Skeletal muscle tissue (tissue), 4 donors: ENCODE results near the gene ATG4D. TPM values are rescaled to one million over a fixed set of nuclear protein-coding genes. Genes with fewer than 3 reads are reported as not detected.
"Not testable (repeated sequence)": the region's sequence is repeated elsewhere in the genome, so short reads cannot be mapped to it uniquely, and the experiment has no call there.

Source experiments
- H3K27ac ChIP-seq: one replicate; pipeline ENCODE4 v1.7.0; 2013; ENCODE audit warnings: mild to moderate bottlenecking, low read depth, low read length, inconsistent platforms
- H3K27me3 ChIP-seq, 3 donors: one replicate each; pipeline ENCODE4 v1.7.0; 2013; ENCODE audit warnings: low read length in 3 of 3; ENCODE audit not compliant: control insufficient read depth in 3 of 3, insufficient read depth in 3 of 3
- H3K36me3 ChIP-seq, 3 donors: one replicate each; pipeline ENCODE4 v1.7.0; 2013; ENCODE audit warnings: low read length in 3 of 3; ENCODE audit not compliant: control insufficient read depth in 3 of 3, insufficient read depth in 3 of 3
- H3K4me1 ChIP-seq, 3 donors: one replicate each; pipeline ENCODE4 v1.7.0; 2013; ENCODE audit warnings: low read length in 3 of 3, mild to moderate bottlenecking in 3 of 3; ENCODE audit not compliant: control insufficient read depth in 3 of 3, insufficient read depth in 3 of 3
- H3K4me3 ChIP-seq, 3 donors: one replicate each; pipeline ENCODE4 v1.7.0; 2013; ENCODE audit warnings: low read length in 3 of 3
- H3K9ac ChIP-seq, 3 donors: one replicate each; pipeline ENCODE4 v1.7.0; 2013; ENCODE audit warnings: low read length in 3 of 3, mild to moderate bottlenecking in 3 of 3, moderate library complexity in 2 of 3, low read depth in 1 of 3
- H3K9me3 ChIP-seq, 3 donors: one replicate each; pipeline ENCODE4 v1.7.0; 2013; ENCODE audit warnings: low read length in 3 of 3; ENCODE audit not compliant: control insufficient read depth in 3 of 3
- total RNA-seq: library from RNA; depleted of rRNA; stranded (reverse); fragments of >200 nt; gene quantifications from one replicate; pipeline ENCODE4 v1.2.3, GENCODE V29; 2014
- donor health status: Osteomylitis.

The ATG4D gene
- total RNA-seq, 1 donor from 2014 or later: 20.4 TPM

GRCh38 chr19:10535613-10536012, 8.1 kb upstream of the ATG4D start:
- H3K27me3 ChIP-seq: peaks cover 0 to 7% (median 5%) of the 10 kb centered on the region in 3 donors

GRCh38 chr19:10537668-10538067, 6.0 kb upstream of the ATG4D start:
- Histone ChIP-seq H3K27ac (no peak overlapping the region), H3K36me3 (no peaks in the 10 kb centered on the region), H3K27me3 (peaks cover 0 to 7% (median 5%) of the 10 kb centered on the region in 3 donors), H3K9ac (no peak overlapping the region), H3K9me3 (no peaks in the 10 kb centered on the region), H3K4me1 (no peaks in the 10 kb centered on the region), H3K4me3 (no peak overlapping the region)

More at GRCh38 chr19:10535613-10536012, 8.1 kb upstream of the ATG4D start:
- Histone ChIP-seq H3K4me1 (no peaks in the 10 kb centered on the region), H3K27ac (no peak overlapping the region), H3K4me3 (no peak overlapping the region), H3K36me3 (no peaks in the 10 kb centered on the region), H3K9ac (no peak overlapping the region), H3K9me3 (no peaks in the 10 kb centered on the region)

GRCh38 chr19:10538204-10538983, 5.3 kb upstream of the ATG4D start:
- H3K9ac ChIP-seq: no peak overlapping the region
- no peak overlapping the region for H3K4me3 ChIP-seq
- no peaks in the 10 kb centered on the region for H3K36me3 ChIP-seq

GRCh38 chr19:10539016-10539415, 4.7 kb upstream of the ATG4D start:
- not testable (repeated sequence) for H3K4me3 ChIP-seq, H3K9ac ChIP-seq, H3K9me3 ChIP-seq, H3K27ac ChIP-seq, H3K27me3 ChIP-seq, H3K36me3 ChIP-seq, H3K4me1 ChIP-seq

More at GRCh38 chr19:10538204-10538983, 5.3 kb upstream of the ATG4D start:
- H3K9me3 ChIP-seq: no peaks in the 10 kb centered on the region
- H3K27me3 ChIP-seq: peaks cover 0 to 7% (median 5%) of the 10 kb centered on the region in 3 donors
- peaks cover 0 to 3% (median 2%) of the 10 kb centered on the region in 3 donors for H3K4me1 ChIP-seq
- H3K27ac ChIP-seq: no peak overlapping the region

- Histone ChIP-seq H3K27me3 (peaks cover 0 to 4% (median 1%) of the 10 kb centered on the region in 3 donors), H3K4me1 (peaks cover 11 to 16% (median 11%) of the 10 kb centered on the region in 3 donors), H3K27ac (peak overlapping the region; percentile 80), H3K36me3 (peaks cover 9 to 10% (median 9%) of the 10 kb centered on the region in 3 donors), H3K9ac (peak overlapping the region in 1 of 3 donors; percentile 92), H3K4me3 (peak overlapping the region; percentile 77 to 87 (median 81)), H3K9me3 (no peaks in the 10 kb centered on the region)
Measured at GRCh38 chr19:10543059-10543419, 665 bp upstream of the ATG4D start.

- Histone ChIP-seq H3K4me1 (peaks cover 11 to 16% (median 11%) of the 10 kb centered on the region in 3 donors), H3K9me3 (no peaks in the 10 kb centered on the region), H3K9ac (peak overlapping the region; percentile 89 to 92 (median 92)), H3K36me3 (peaks cover 18 to 19% (median 19%) of the 10 kb centered on the region in 3 donors), H3K4me3 (peak overlapping the region; percentile 77 to 87 (median 81)), H3K27ac (peak overlapping the region; percentile 80), H3K27me3 (peaks cover 0 to under 1% (median 0%) of the 10 kb centered on the region in 3 donors)
Measured at GRCh38 chr19:10544242-10544752, 593 bp downstream of the ATG4D start.

GRCh38 chr19:10544753-10545251, 1.1 kb downstream of the ATG4D start:
- H3K27ac ChIP-seq: peak overlapping the region; percentile 80
- no peaks in the 10 kb centered on the region for H3K27me3 ChIP-seq
- H3K36me3 ChIP-seq: peaks cover 21 to 22% (median 22%) of the 10 kb centered on the region in 3 donors
- peak overlapping the region; percentile 20 to 92 (median 92) for H3K9ac ChIP-seq
- H3K9me3 ChIP-seq: no peaks in the 10 kb centered on the region
- H3K4me3 ChIP-seq: peak overlapping the region; percentile 77 to 87 (median 81)
- H3K4me1 ChIP-seq: peaks cover 11 to 16% (median 11%) of the 10 kb centered on the region in 3 donors

GRCh38 chr19:10546817-10547216, 3.1 kb downstream of the ATG4D start:
- Histone ChIP-seq H3K4me1 (peaks cover 11 to 16% (median 11%) of the 10 kb centered on the region in 3 donors), H3K27ac (no peak overlapping the region), H3K9me3 (no peaks in the 10 kb centered on the region), H3K36me3 (peaks cover 29 to 34% (median 32%) of the 10 kb centered on the region in 3 donors), H3K4me3 (no peak overlapping the region), H3K27me3 (no peaks in the 10 kb centered on the region), H3K9ac (no peak overlapping the region)

- Histone ChIP-seq H3K27ac (no peak overlapping the region), H3K36me3 (peaks cover 45 to 54% (median 51%) of the 10 kb centered on the region in 3 donors), H3K9me3 (no peaks in the 10 kb centered on the region), H3K27me3 (no peaks in the 10 kb centered on the region), H3K4me1 (peaks cover 8 to 12% (median 11%) of the 10 kb centered on the region in 3 donors), H3K4me3 (no peak overlapping the region), H3K9ac (no peak overlapping the region)
Measured at GRCh38 chr19:10548746-10549276, 5.1 kb downstream of the ATG4D start.

- peaks cover 4 to 6% (median 6%) of the 10 kb centered on the region in 3 donors for H3K4me1 ChIP-seq
- H3K9ac ChIP-seq: no peak overlapping the region
- no peak overlapping the region for H3K27ac ChIP-seq
- no peaks in the 10 kb centered on the region for H3K9me3 ChIP-seq
- peaks cover 53 to 63% (median 58%) of the 10 kb centered on the region in 3 donors for H3K36me3 ChIP-seq
- no peak overlapping the region for H3K4me3 ChIP-seq
- H3K27me3 ChIP-seq: no peaks in the 10 kb centered on the region
Measured at GRCh38 chr19:10549733-10550132, 6.0 kb downstream of the ATG4D start.
